HCT116 (cell line): ENCODE measurements around the gene EDA2R.

Source experiments
- CBX3 ChIP-seq: IDR thresholded peaks from 2 replicates; pipeline ENCODE4 v1.6.1; 2012; ENCODE audit warnings: low read depth
- CEBPB ChIP-seq: IDR thresholded peaks from 2 replicates; pipeline ENCODE4 v1.6.1; 2012; ENCODE audit warnings: low read depth
- EGR1 ChIP-seq: IDR thresholded peaks from 2 replicates; pipeline ENCODE4 v1.6.1; 2012; ENCODE audit warnings: low read depth
- POLR2AphosphoS5 ChIP-seq: IDR thresholded peaks from 2 replicates; pipeline ENCODE4 v1.6.1; 2011; ENCODE audit warnings: mild to moderate bottlenecking, low read depth, low read length, moderate library complexity
- SP1 ChIP-seq: IDR thresholded peaks from 2 replicates; pipeline ENCODE4 v1.6.1; 2012; ENCODE audit warnings: low read depth
- YY1 ChIP-seq: IDR thresholded peaks from 2 replicates; pipeline ENCODE4 v1.6.1; 2011; ENCODE audit warnings: low read length, low read depth, moderate library complexity, mild to moderate bottlenecking; ENCODE audit not compliant: insufficient replicate concordance; ENCODE audit errors: extremely low read depth
- TF ChIP-seq, protein P1 (sequence below), 3 experiments: fragments of 200-600 bp in 1 of 3; sonication (generic) in 1 of 3; IDR thresholded peaks in 2 of 3; conservative IDR thresholded peaks in 1 of 3; 2 replicates each; pipeline ENCODE4 v1.5.1; 2012 to 2017; ENCODE audit warnings: low read depth in 2 of 3, low read length in 2 of 3, antibody characterized with exemption in 1 of 3, borderline replicate concordance in 1 of 3, control low read depth in 1 of 3, mild to moderate bottlenecking in 1 of 3, mixed read lengths in 1 of 3, mixed run types in 1 of 3, moderate library complexity in 1 of 3; ENCODE audit not compliant: insufficient read depth in 1 of 3
- TF ChIP-seq, protein P2 (sequence below): IDR thresholded peaks from 2 replicates; pipeline ENCODE4 v1.6.1; 2012
- TF ChIP-seq, protein P3 (sequence below): IDR thresholded peaks from 2 replicates; pipeline ENCODE4 v1.6.1; 2012
- TF ChIP-seq, protein P4 (sequence below): IDR thresholded peaks from 2 replicates; pipeline ENCODE4 v1.6.1; 2011; ENCODE audit warnings: mild to moderate bottlenecking, low read length, moderate library complexity; ENCODE audit not compliant: insufficient replicate concordance; ENCODE audit errors: extremely low read depth

DNA sequence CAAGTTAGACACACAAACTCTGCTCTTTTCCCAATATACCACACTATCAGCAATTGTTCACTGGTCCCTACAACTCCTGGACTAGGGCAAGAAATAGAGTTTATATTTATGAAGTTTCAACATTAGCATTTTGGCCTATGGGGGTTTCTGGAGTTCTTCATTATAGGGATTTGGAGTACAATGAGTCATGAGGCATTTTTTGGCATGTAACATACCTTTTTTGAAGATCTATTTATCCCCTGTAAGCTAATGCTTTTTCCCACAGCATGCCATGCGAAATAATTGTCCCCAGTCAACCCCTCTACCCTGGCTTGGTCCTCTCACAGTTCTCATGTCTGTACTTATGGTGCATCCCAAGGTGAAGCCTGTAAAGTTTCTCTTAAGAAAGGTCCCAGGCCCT is 36.7 kb upstream of the EDA2R start:
- TF ChIP-seq SP1 (no peak), CEBPB (no peak), POLR2AphosphoS5 (no peak), EGR1 (no peak), CBX3 (no peak), YY1 (no peak)
- TF ChIP-seq, protein P1, sequence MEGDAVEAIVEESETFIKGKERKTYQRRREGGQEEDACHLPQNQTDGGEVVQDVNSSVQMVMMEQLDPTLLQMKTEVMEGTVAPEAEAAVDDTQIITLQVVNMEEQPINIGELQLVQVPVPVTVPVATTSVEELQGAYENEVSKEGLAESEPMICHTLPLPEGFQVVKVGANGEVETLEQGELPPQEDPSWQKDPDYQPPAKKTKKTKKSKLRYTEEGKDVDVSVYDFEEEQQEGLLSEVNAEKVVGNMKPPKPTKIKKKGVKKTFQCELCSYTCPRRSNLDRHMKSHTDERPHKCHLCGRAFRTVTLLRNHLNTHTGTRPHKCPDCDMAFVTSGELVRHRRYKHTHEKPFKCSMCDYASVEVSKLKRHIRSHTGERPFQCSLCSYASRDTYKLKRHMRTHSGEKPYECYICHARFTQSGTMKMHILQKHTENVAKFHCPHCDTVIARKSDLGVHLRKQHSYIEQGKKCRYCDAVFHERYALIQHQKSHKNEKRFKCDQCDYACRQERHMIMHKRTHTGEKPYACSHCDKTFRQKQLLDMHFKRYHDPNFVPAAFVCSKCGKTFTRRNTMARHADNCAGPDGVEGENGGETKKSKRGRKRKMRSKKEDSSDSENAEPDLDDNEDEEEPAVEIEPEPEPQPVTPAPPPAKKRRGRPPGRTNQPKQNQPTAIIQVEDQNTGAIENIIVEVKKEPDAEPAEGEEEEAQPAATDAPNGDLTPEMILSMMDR (IDR thresholded peaks at IDR 0.05 in 2 of 3, conservative IDR thresholded peaks at IDR 0.05 in 1 of 3; ENCODE audit: borderline replicate concordance in 1 of 3, insufficient read depth in 1 of 3, low read depth in 2 of 3, low read length in 2 of 3) = no peak
- TF ChIP-seq, protein P2, sequence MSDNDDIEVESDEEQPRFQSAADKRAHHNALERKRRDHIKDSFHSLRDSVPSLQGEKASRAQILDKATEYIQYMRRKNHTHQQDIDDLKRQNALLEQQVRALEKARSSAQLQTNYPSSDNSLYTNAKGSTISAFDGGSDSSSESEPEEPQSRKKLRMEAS = no peak
- TF ChIP-seq, protein P3, sequence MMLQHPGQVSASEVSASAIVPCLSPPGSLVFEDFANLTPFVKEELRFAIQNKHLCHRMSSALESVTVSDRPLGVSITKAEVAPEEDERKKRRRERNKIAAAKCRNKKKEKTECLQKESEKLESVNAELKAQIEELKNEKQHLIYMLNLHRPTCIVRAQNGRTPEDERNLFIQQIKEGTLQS = no peak
- TF ChIP-seq, protein P4, sequence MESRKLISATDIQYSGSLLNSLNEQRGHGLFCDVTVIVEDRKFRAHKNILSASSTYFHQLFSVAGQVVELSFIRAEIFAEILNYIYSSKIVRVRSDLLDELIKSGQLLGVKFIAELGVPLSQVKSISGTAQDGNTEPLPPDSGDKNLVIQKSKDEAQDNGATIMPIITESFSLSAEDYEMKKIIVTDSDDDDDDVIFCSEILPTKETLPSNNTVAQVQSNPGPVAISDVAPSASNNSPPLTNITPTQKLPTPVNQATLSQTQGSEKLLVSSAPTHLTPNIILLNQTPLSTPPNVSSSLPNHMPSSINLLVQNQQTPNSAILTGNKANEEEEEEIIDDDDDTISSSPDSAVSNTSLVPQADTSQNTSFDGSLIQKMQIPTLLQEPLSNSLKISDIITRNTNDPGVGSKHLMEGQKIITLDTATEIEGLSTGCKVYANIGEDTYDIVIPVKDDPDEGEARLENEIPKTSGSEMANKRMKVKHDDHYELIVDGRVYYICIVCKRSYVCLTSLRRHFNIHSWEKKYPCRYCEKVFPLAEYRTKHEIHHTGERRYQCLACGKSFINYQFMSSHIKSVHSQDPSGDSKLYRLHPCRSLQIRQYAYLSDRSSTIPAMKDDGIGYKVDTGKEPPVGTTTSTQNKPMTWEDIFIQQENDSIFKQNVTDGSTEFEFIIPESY = no peak
